OCI-LY1 (cell line): ENCODE measurements around the gene OPN4.

Experiments used
- CTCF ChIP-seq: fragments of 200-600 bp; sonication (generic), shearing (Covaris generic); IDR thresholded peaks from 2 replicates; pipeline ENCODE4 v1.5.1; 2017; ENCODE audit warnings: mild to moderate bottlenecking, antibody characterized with exemption, low read length, moderate library complexity, mixed read lengths
- EZH2 ChIP-seq: fragments of 200-600 bp; sonication (generic), shearing (Covaris generic); IDR thresholded peaks from 2 replicates; pipeline ENCODE4 v1.8.0; 2017; ENCODE audit warnings: borderline replicate concordance, mixed run types, mild to moderate bottlenecking, antibody characterized with exemption, low read length, moderate library complexity, mixed read lengths

- TF ChIP-seq CTCF (no peak), EZH2 (no peak)
These were observed 53.2 kb downstream of the OPN4 start for GRCh38 chr10:86707505-86707904.
